Peyer's patch (tissue), 4 donors: ENCODE measurements around the gene MYCBPAP. TPM values are rescaled to one million over a fixed set of nuclear protein-coding genes. Genes with fewer than 3 reads are reported as not detected.

Experiments
- DNase-seq, 3 donors: peaks; one replicate each; pipeline ENCODE4 v3.0.0-alpha.2; 2017 to 2019
- H3K27ac ChIP-seq, 4 donors: fragments of 200-600 bp; sonication (generic); one replicate each; pipeline ENCODE4 v1.5.1; 2016 to 2019
- H3K27me3 ChIP-seq, 2 donors: fragments of 200-600 bp; sonication (generic); one replicate each; pipeline ENCODE4 v1.5.1; 2019
- H3K36me3 ChIP-seq, 3 donors: fragments of 200-600 bp; sonication (generic); one replicate each; pipeline ENCODE4 v1.5.1; 2016 to 2019
- H3K4me1 ChIP-seq, 4 donors: fragments of 200-600 bp; sonication (generic); one replicate each; pipeline ENCODE4 v1.5.1; 2016 to 2019
- H3K4me3 ChIP-seq, 4 donors: fragments of 200-600 bp; sonication (generic); 1 replicate in 3 of 4; 2 replicates in 1 of 4; pipeline ENCODE4 v1.5.1; 2016 to 2019; ENCODE audit warnings: mild to moderate bottlenecking in 1 of 4
- H3K9me3 ChIP-seq, 4 donors: fragments of 200-600 bp; sonication (generic); one replicate each; pipeline ENCODE4 v1.5.1; 2016 to 2019; ENCODE audit warnings: mild to moderate bottlenecking in 1 of 4
- POLR2A ChIP-seq, 2 donors: fragments of 450-650 bp; IDR thresholded peaks; one replicate each; pipeline ENCODE4 v1.5.1; 2017; ENCODE audit warnings: antibody characterized with exemption in 2 of 2, mild to moderate bottlenecking in 2 of 2, moderate library complexity in 2 of 2
- total RNA-seq, 4 donors: library from RNA; depleted of rRNA; stranded (reverse); fragments of >200 nt; gene quantifications; one replicate each; pipeline ENCODE4 v1.1.0, GENCODE V29; 2016
- TF ChIP-seq, protein P1 (sequence below), 6 experiments: fragments of 450-650 bp in 4 of 6; fragments of 200-600 bp in 2 of 6; sonication (generic) in 1 of 6; IDR thresholded peaks; one replicate each; pipeline ENCODE4 v1.5.1; 2017 to 2019; ENCODE audit warnings: antibody characterized with exemption in 6 of 6, mild to moderate bottlenecking in 3 of 6, moderate library complexity in 1 of 6

Gene MYCBPAP
- total RNA-seq, 4 donors from 2014 or later, result 0.53 to 1.1 TPM; not detected in 2

DNA sequence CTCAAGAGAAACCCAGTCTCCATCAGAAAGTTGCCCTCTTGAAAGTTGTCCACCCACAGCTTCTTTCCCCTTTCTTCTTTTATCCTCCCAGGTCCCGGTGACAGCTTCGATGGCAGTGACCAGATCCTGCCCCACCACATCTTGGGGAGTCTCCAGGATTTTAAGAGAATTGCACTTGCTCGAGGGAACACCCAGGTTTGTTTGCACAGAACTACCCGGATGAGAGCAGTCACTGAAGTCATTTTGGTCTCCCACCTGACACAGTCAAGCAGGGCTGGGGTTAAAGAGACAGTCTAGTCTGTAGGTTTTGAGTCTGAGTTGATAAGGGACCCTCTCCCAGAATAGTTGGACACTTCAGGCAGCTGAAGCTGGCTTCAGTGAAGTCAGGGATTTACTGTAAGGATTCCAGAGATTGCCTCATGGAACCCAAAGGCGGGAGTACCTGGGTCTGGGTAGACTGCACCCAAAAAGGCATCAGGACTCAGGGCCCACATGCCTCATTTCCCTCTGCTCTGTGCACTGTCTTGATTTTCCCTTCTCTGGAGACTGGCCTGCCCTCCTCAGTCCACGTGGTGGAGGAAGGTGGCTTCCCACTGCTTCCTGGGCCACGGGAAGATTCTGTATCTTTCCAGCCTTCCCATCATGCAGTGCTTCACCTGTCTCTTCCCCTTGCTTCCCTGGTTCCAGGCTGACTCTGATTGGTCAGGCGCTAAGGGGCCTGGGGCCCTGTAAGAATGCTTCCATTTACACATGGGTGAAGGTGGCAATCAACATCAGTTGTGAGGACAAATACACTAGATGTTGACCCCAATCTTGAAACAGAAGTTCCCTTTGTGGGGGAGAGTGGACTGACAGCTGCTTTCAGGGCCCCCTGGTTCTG lies 9.5 kb downstream of the MYCBPAP start:
- Histone ChIP-seq H3K36me3 (no peaks in the 10 kb centered on the region), H3K9me3 (no peaks in the 10 kb centered on the region), H3K27me3 (no peaks in the 10 kb centered on the region), H3K27ac (no peak overlapping the region), H3K4me3 (no peak overlapping the region), H3K4me1 (peaks cover 0 to 1% (median 0%) of the 10 kb centered on the region in 4 donors)
- no peak for DNase-seq
- TF ChIP-seq, protein P1, sequence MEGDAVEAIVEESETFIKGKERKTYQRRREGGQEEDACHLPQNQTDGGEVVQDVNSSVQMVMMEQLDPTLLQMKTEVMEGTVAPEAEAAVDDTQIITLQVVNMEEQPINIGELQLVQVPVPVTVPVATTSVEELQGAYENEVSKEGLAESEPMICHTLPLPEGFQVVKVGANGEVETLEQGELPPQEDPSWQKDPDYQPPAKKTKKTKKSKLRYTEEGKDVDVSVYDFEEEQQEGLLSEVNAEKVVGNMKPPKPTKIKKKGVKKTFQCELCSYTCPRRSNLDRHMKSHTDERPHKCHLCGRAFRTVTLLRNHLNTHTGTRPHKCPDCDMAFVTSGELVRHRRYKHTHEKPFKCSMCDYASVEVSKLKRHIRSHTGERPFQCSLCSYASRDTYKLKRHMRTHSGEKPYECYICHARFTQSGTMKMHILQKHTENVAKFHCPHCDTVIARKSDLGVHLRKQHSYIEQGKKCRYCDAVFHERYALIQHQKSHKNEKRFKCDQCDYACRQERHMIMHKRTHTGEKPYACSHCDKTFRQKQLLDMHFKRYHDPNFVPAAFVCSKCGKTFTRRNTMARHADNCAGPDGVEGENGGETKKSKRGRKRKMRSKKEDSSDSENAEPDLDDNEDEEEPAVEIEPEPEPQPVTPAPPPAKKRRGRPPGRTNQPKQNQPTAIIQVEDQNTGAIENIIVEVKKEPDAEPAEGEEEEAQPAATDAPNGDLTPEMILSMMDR (IDR thresholded peaks at IDR 0.05), result no peak
- TF ChIP-seq POLR2A (IDR thresholded peaks at IDR 0.05), result no peak

DNA sequence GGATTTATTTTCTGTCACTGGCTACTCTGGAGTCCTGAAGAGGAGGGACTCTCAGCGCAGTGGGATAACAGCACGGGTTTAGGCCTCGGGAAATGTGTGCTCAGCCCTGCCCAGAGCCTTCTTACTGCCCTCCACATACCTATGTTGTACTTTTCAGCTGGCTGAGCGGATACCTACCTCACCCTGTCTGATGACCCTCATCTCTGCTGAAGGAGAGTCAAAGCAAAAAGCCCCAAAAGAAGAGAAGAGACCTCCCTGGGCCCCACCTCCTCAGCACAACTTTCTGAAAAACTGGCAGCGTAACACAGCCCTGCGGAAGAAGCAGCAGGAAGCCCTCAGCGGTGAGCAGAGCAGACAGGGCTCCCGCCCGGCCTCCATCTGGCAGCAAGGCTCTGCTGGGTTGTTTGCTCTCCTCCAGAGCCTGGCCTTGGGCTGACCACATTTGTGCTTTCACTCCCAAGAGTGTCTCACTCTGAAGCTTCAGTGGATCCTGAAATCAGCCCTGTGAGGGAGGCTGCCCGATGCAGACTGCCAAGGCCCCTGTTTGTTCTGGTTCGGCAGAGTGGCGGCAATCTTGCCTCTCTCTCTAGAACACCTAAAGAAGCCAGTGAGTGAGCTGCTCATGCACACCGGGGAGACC lies 10.3 kb downstream of the MYCBPAP start:
- Histone ChIP-seq H3K36me3 (no peaks in the 10 kb centered on the region), H3K27ac (no peak overlapping the region), H3K4me1 (no peaks in the 10 kb centered on the region), H3K27me3 (no peaks in the 10 kb centered on the region), H3K4me3 (no peak overlapping the region), H3K9me3 (no peaks in the 10 kb centered on the region)
- TF ChIP-seq, protein P1 (IDR thresholded peaks at IDR 0.05), result no peak
- TF ChIP-seq POLR2A (IDR thresholded peaks at IDR 0.05), result no peak
- DNase-seq, result no peak

DNA sequence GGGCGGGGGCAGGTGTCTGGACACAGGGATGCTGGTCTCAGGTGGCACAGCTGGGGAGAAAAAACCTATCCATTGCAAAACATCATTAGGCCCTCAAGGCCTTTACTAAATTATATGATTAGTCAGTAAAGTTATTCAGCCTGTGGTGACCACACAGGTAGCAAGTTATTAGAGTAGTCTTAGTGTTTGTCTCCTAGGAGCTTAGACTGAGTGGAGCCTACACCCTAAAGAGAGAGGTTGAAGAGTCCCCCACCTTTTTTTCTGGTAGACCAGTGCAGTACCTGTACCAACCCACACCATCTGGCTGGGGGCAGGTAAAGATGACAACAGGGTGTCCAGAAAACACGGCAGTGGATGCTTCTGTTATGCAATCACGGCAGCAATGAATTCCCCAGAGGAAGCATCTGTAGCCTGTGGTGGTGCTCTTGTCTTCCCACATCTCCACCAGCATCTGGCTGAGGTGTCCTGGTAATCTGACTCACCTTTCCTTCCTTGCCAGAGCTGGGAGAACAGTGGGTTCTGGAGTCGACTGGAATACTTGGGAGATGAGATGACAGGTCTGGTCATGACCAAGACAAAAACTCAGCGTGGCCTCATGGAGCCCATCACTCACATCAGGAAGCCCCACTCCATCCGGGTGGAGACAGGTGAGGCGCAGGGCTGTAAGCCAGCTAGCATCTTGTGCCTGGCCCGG lies 11.0 kb downstream of the MYCBPAP start:
- no peaks in the 10 kb centered on the region for H3K36me3 ChIP-seq
- TF ChIP-seq, protein P1 (IDR thresholded peaks at IDR 0.05), result no peak
- no peak for TF ChIP-seq POLR2A (IDR thresholded peaks at IDR 0.05)
- no peaks in the 10 kb centered on the region for H3K27me3 ChIP-seq
- DNase-seq, result no peak
- no peaks in the 10 kb centered on the region for H3K4me1 ChIP-seq
- H3K9me3 ChIP-seq, result no peaks in the 10 kb centered on the region
- H3K4me3 ChIP-seq, result no peak overlapping the region
- no peak overlapping the region for H3K27ac ChIP-seq

DNA sequence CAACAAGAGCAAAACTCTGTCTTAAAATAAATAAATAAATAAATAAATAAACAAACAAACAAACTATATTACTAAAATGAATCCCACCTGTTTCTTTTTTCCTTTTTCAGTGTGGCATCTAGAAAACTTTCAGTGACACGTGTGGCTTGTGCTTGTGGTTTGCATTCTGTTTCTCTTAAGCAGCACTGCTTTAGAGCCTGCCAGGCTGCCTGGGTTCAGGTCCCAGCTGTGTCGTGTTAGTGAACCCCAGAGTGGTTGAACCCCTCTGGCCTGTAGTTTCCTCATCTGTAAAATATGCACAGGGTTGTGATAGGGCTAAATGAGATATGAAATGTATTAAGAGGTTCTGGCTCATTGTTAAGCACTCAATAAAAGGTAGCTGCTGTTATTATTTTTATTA lies 12.2 kb downstream of the MYCBPAP start:
- Histone ChIP-seq H3K36me3 (no peaks in the 10 kb centered on the region), H3K27ac (no peak overlapping the region), H3K4me1 (no peaks in the 10 kb centered on the region), H3K9me3 (no peaks in the 10 kb centered on the region), H3K27me3 (no peaks in the 10 kb centered on the region), H3K4me3 (no peak overlapping the region)
- TF ChIP-seq, protein P1 (IDR thresholded peaks at IDR 0.05), result no peak
- TF ChIP-seq POLR2A (IDR thresholded peaks at IDR 0.05), result no peak
- DNase-seq, result no peak

DNA sequence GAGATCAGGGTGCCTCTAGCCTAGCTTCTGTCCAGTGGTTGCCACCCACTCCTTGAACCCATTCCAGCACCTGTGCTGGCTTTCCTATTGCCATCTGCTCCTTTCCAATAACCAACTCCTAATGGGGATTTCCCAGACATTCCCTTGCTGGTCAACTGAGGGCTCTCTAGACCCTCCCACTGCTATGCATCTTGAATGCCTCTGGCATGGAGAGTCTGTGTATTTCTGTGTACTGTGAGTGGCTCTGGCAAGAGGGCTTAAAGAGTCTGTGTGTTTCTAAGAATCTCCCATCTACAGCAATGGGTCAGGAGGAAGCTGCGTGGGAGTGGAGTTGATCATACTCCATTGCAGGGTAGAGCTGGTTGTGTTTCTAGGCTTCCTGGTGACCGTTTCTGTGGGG lies 13.3 kb downstream of the MYCBPAP start:
- no peaks in the 10 kb centered on the region for H3K4me1 ChIP-seq
- no peak overlapping the region for H3K4me3 ChIP-seq
- H3K27me3 ChIP-seq, result no peaks in the 10 kb centered on the region
- H3K27ac ChIP-seq, result no peak overlapping the region
- TF ChIP-seq POLR2A (IDR thresholded peaks at IDR 0.05), result no peak
- TF ChIP-seq, protein P1 (IDR thresholded peaks at IDR 0.05), result no peak
- DNase-seq, result no peak
- H3K9me3 ChIP-seq, result no peaks in the 10 kb centered on the region
- no peaks in the 10 kb centered on the region for H3K36me3 ChIP-seq
